Liver (tissue), 3 donors: ENCODE results near the gene AIG1.

Experiments used
- ATF3 ChIP-seq: IDR thresholded peaks from 2 replicates; pipeline ENCODE4 v1.6.1; 2016; ENCODE audit warnings: antibody characterized with exemption
- CTCF ChIP-seq: fragments of 150-350 bp; IDR thresholded peaks from 2 replicates; pipeline ENCODE4 v1.5.1; 2017; ENCODE audit warnings: improper control_type of control experiment, low read depth, low read length; ENCODE audit not compliant: missing input control
- HNF4A ChIP-seq, 2 donors: conservative IDR thresholded peaks; 2 replicates each; pipeline ENCODE4 v1.6.1; 2016; ENCODE audit warnings: antibody characterized with exemption in 2 of 2, mild to moderate bottlenecking in 2 of 2
- HNF4G ChIP-seq: IDR thresholded peaks from 2 replicates; pipeline ENCODE4 v1.6.1; 2016; ENCODE audit warnings: antibody characterized with exemption
- JUND ChIP-seq, 2 donors: IDR thresholded peaks; 2 replicates each; pipeline ENCODE4 v1.6.1; 2016; ENCODE audit warnings: antibody characterized with exemption in 2 of 2
- MAX ChIP-seq: IDR thresholded peaks from 2 replicates; pipeline ENCODE4 v1.6.1; 2016; ENCODE audit warnings: antibody characterized with exemption
- RAD21 ChIP-seq, 2 donors: IDR thresholded peaks; 2 replicates each; pipeline ENCODE4 v1.6.1; 2016; ENCODE audit warnings: antibody characterized with exemption in 2 of 2, mild to moderate bottlenecking in 2 of 2
- REST ChIP-seq: IDR thresholded peaks from 2 replicates; pipeline ENCODE4 v1.6.1; 2016; ENCODE audit warnings: antibody characterized with exemption, mild to moderate bottlenecking
- SP1 ChIP-seq: IDR thresholded peaks from 2 replicates; pipeline ENCODE4 v1.6.1; 2018; ENCODE audit warnings: antibody characterized with exemption, mild to moderate bottlenecking
- TAF1 ChIP-seq: conservative IDR thresholded peaks from 2 replicates; pipeline ENCODE4 v1.6.1; 2016; ENCODE audit warnings: antibody characterized with exemption, mild to moderate bottlenecking
- YY1 ChIP-seq: IDR thresholded peaks from 2 replicates; pipeline ENCODE4 v1.6.1; 2016; ENCODE audit warnings: antibody characterized with exemption, mild to moderate bottlenecking
- donor health status: healthy.
- donor health status: healthy.

GRCh38 chr6:143174951-143175350 is 114.3 kb downstream of the AIG1 start:
- TF ChIP-seq JUND (IDR thresholded peaks at IDR 0.05) (no peak), CTCF (no peak), SP1 (no peak), YY1 (no peak), HNF4G (no peak), MAX (no peak), REST (no peak), HNF4A (conservative IDR thresholded peaks at IDR 0.05) (no peak), TAF1 (no peak), ATF3 (no peak), RAD21 (IDR thresholded peaks at IDR 0.05) (no peak)
